Measurements from ENCODE around the gene QTRT2. TPM values are rescaled to one million over a fixed set of nuclear protein-coding genes. Genes with fewer than 3 reads are reported as not detected.

Gene QTRT2
- total and polyA plus RNA-seq, 2 of the 8 experiments (the other 6 are each of a cell fraction or from before 2014, with no cell fraction given): 13.3 to 54.5 TPM

- TF ChIP-seq BCL11A (IDR thresholded peaks at IDR 0.05; ENCODE audit: low read depth in 2 of 2, low read length in 2 of 2) (no peak), CTBP2 (IDR thresholded peaks at IDR 0.05; ENCODE audit: borderline replicate concordance, insufficient read depth, insufficient read length, low read length) (no peak), CHD2 (IDR thresholded peaks at IDR 0.05; ENCODE audit: low read length) (no peak)
- TF ChIP-seq, protein P1, sequence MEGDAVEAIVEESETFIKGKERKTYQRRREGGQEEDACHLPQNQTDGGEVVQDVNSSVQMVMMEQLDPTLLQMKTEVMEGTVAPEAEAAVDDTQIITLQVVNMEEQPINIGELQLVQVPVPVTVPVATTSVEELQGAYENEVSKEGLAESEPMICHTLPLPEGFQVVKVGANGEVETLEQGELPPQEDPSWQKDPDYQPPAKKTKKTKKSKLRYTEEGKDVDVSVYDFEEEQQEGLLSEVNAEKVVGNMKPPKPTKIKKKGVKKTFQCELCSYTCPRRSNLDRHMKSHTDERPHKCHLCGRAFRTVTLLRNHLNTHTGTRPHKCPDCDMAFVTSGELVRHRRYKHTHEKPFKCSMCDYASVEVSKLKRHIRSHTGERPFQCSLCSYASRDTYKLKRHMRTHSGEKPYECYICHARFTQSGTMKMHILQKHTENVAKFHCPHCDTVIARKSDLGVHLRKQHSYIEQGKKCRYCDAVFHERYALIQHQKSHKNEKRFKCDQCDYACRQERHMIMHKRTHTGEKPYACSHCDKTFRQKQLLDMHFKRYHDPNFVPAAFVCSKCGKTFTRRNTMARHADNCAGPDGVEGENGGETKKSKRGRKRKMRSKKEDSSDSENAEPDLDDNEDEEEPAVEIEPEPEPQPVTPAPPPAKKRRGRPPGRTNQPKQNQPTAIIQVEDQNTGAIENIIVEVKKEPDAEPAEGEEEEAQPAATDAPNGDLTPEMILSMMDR (IDR thresholded peaks at IDR 0.05; ENCODE audit: control extremely low read depth in 1 of 3, insufficient read depth in 1 of 3, low read depth in 1 of 3, low read length in 3 of 3): no peak
Observed at GRCh38 chr3:114057011-114057347, 442 bp downstream of the QTRT2 start (continued).

All from H1 (cell line).